GM10266 (cell line): ENCODE results near the gene STK38.

Experiments used
- DNase-seq: peaks from one replicate; pipeline ENCODE4 v3.0.0; 2012; ENCODE audit errors: extremely low spot score
- CTCF ChIP-seq: IDR thresholded peaks from 2 replicates; pipeline ENCODE4 v1.5.1; 2012; ENCODE audit warnings: mild to moderate bottlenecking, low read depth; ENCODE audit not compliant: control insufficient read depth, insufficient read depth; ENCODE audit errors: missing control alignments

STK38 gene

DNA sequence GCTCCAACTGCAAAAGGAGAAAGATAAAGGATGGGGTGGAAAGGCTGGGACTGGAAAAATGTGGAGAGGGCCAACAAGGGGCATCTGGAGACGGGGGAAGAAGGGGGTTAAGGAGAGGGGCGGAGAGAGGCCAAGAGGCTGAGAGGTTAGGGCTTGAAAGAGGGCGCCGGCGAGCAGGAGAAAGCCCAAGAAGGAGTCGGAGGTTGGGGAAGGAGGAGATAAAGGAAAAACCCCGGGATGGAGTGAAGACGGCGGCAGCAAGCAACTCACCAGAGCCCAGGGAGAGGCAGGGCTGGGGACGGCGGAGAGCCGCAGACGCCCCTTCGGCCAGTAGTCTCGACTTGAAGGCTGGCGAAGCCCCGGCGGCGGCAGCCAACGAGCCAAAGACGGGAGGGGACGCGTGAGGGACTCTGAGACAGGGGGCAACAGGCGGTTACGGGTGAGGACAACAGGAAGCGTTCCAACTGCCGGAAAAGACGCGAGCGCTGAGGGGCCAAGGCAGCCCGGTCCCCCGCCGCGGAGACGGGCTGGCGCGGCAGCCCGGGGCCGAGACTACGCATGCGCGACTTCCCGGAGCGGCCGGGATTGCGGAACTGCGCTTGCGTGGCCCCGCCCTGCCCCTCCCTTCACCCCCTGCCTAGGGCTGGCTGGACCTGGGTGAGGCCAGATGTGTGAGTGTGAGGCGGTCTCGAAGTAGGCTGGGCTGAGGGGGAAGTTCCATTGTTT is at the start of gene STK38:
Gene STK38 (minus strand): TSS at position 560 of the 726 bp plus-strand sequence. CDS start 7,277 bp downstream, outside the sequence.
- peak; percentile 95 for DNase-seq
- TF ChIP-seq CTCF, result peak; percentile 46

- no peak for TF ChIP-seq CTCF
- DNase-seq, result no peak
These were observed 49.1 kb upstream of the STK38 start for GRCh38 chr6:36596356-36596755.

GRCh38 chr6:36594816-36595643 is 47.8 kb upstream of the STK38 start:
- no peak for TF ChIP-seq CTCF
- DNase-seq, result no peak

- TF ChIP-seq CTCF, result peak; percentile 18
- DNase-seq, result peak; percentile 90
These were observed 46.9 kb upstream of the STK38 start, which contains the start of gene SRSF3 for GRCh38 chr6:36594029-36594815. TSS of gene SRSF3 (plus strand) at chr6:36594362. CDS start at chr6:36596763, 2,401 bp downstream.

GRCh38 chr6:36593569-36594028 is 46.3 kb upstream of the STK38 start:
- no peak for TF ChIP-seq CTCF
- peak; percentile 50 for DNase-seq

GRCh38 chr6:36592221-36592655 is 45.0 kb upstream of the STK38 start:
- DNase-seq, result peak; percentile 42
- no peak for TF ChIP-seq CTCF
